ENCODE data around the gene C3orf18. TPM values are rescaled to one million over a fixed set of nuclear protein-coding genes. Genes with fewer than 3 reads are reported as not detected.

C3orf18 gene
- total and polyA plus RNA-seq, 2 experiments from 2014 or later: 2.4 to 7.7 TPM

GRCh38 chr3:50616003-50616769 is 48.6 kb upstream of the C3orf18 start:
- peaks cover 20% of the 10 kb centered on the region for H3K4me1 Mint-ChIP-seq
- no peak overlapping the region for H3K27ac ChIP-seq (ENCODE audit: low read depth)
- H3K4me3 ChIP-seq: peak overlapping the region; percentile 87
- peaks cover 6% of the 10 kb centered on the region for H4K20me1 ChIP-seq (replicated peaks; ENCODE audit: insufficient read depth)
- H3K4me3 Mint-ChIP-seq: peak overlapping the region; percentile 75
- H3K4me1 ChIP-seq (ENCODE audit: insufficient read depth): peaks cover 20% of the 10 kb centered on the region
- peak; percentile 95 for DNase-seq (ENCODE audit: low spot score)
- no peaks in the 10 kb centered on the region for H3K9me2 ChIP-seq (ENCODE audit: insufficient read depth)
- H3K4me2 ChIP-seq: peak overlapping the region; percentile 100
- peak overlapping the region; percentile 98 for H2AFZ ChIP-seq
- TF ChIP-seq CTCF (conservative IDR thresholded peaks at IDR 0.05; ENCODE audit: low read depth in 2 of 2): peak; percentile 94 to 100
- TF ChIP-seq ZNF331 (CRISPR knock-in tag; IDR thresholded peaks at IDR 0.05; ENCODE audit: low read depth): no peak
- H3K36me3 Mint-ChIP-seq (ENCODE audit: low read depth): peaks cover 8% of the 10 kb centered on the region; the same call in 2 of the 3 replicates
- peaks cover 14% of the 10 kb centered on the region for H3K79me2 ChIP-seq (replicated peaks; ENCODE audit: insufficient read depth)
- H3K36me3 ChIP-seq (ENCODE audit: insufficient read depth): no peaks in the 10 kb centered on the region
- H3K27me3 ChIP-seq (ENCODE audit: insufficient read depth): peaks cover 26% of the 10 kb centered on the region
- peaks cover 36% of the 10 kb centered on the region for H3K27me3 Mint-ChIP-seq (ENCODE audit: insufficient read depth, low read depth, poor library complexity)
- no peak overlapping the region for H3K27ac Mint-ChIP-seq
- peaks cover 14% of the 10 kb centered on the region for H3F3A ChIP-seq (replicated peaks; ENCODE audit: low read depth)
- peak; percentile 38 for ATAC-seq
- H3K9me3 Mint-ChIP-seq: no peaks in the 10 kb centered on the region

DNA sequence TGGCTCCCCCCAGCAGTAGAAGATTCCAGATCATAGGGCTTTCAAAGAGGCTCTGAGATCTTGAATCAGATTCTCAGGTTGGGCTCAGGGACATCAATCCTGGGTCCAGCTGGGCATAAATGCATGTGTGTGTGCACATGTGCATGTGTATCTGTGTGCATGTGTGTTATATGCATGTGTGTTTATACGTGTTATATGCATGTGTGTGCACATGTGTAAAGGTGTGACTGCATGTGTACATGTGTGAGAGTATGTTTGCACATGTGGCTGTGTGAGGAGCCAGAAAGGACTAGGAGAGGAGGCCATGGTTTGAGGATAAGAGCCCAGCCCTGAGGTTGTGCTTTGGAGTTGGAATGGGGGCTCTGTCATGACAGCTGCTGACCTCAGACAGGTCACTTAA is 47.6 kb upstream of the C3orf18 start:
- Mint-ChIP-seq H3K4me1 (peaks cover 24% of the 10 kb centered on the region), H3K36me3 (ENCODE audit: low read depth) (peaks cover under 1% of the 10 kb centered on the region; the same call in 1 of the 3 replicates), H3K9me3 (no peaks in the 10 kb centered on the region), H3K27me3 (ENCODE audit: insufficient read depth, low read depth, poor library complexity) (peaks cover 46% of the 10 kb centered on the region), H3K27ac (no peak overlapping the region), H3K4me3 (no peak overlapping the region; the same call in 2 of the 3 replicates)
- H3K4me1 ChIP-seq (ENCODE audit: insufficient read depth): peaks cover 20% of the 10 kb centered on the region
- no peak for DNase-seq (ENCODE audit: low spot score)
- no peaks in the 10 kb centered on the region for H3K36me3 ChIP-seq (ENCODE audit: insufficient read depth)
- H3K4me3 ChIP-seq: no peak overlapping the region
- no peak overlapping the region for H3K4me2 ChIP-seq
- peaks cover 6% of the 10 kb centered on the region for H4K20me1 ChIP-seq (replicated peaks; ENCODE audit: insufficient read depth)
- H3K27me3 ChIP-seq (ENCODE audit: insufficient read depth): peaks cover 36% of the 10 kb centered on the region
- ATAC-seq: no peak
- H3K79me2 ChIP-seq (replicated peaks; ENCODE audit: insufficient read depth): peaks cover 14% of the 10 kb centered on the region
- no peaks in the 10 kb centered on the region for H3K9me2 ChIP-seq (ENCODE audit: insufficient read depth)
- no peak overlapping the region for H2AFZ ChIP-seq
- H3F3A ChIP-seq (replicated peaks; ENCODE audit: low read depth): peaks cover 14% of the 10 kb centered on the region
- H3K27ac ChIP-seq (ENCODE audit: low read depth): no peak overlapping the region
- TF ChIP-seq, protein P1, sequence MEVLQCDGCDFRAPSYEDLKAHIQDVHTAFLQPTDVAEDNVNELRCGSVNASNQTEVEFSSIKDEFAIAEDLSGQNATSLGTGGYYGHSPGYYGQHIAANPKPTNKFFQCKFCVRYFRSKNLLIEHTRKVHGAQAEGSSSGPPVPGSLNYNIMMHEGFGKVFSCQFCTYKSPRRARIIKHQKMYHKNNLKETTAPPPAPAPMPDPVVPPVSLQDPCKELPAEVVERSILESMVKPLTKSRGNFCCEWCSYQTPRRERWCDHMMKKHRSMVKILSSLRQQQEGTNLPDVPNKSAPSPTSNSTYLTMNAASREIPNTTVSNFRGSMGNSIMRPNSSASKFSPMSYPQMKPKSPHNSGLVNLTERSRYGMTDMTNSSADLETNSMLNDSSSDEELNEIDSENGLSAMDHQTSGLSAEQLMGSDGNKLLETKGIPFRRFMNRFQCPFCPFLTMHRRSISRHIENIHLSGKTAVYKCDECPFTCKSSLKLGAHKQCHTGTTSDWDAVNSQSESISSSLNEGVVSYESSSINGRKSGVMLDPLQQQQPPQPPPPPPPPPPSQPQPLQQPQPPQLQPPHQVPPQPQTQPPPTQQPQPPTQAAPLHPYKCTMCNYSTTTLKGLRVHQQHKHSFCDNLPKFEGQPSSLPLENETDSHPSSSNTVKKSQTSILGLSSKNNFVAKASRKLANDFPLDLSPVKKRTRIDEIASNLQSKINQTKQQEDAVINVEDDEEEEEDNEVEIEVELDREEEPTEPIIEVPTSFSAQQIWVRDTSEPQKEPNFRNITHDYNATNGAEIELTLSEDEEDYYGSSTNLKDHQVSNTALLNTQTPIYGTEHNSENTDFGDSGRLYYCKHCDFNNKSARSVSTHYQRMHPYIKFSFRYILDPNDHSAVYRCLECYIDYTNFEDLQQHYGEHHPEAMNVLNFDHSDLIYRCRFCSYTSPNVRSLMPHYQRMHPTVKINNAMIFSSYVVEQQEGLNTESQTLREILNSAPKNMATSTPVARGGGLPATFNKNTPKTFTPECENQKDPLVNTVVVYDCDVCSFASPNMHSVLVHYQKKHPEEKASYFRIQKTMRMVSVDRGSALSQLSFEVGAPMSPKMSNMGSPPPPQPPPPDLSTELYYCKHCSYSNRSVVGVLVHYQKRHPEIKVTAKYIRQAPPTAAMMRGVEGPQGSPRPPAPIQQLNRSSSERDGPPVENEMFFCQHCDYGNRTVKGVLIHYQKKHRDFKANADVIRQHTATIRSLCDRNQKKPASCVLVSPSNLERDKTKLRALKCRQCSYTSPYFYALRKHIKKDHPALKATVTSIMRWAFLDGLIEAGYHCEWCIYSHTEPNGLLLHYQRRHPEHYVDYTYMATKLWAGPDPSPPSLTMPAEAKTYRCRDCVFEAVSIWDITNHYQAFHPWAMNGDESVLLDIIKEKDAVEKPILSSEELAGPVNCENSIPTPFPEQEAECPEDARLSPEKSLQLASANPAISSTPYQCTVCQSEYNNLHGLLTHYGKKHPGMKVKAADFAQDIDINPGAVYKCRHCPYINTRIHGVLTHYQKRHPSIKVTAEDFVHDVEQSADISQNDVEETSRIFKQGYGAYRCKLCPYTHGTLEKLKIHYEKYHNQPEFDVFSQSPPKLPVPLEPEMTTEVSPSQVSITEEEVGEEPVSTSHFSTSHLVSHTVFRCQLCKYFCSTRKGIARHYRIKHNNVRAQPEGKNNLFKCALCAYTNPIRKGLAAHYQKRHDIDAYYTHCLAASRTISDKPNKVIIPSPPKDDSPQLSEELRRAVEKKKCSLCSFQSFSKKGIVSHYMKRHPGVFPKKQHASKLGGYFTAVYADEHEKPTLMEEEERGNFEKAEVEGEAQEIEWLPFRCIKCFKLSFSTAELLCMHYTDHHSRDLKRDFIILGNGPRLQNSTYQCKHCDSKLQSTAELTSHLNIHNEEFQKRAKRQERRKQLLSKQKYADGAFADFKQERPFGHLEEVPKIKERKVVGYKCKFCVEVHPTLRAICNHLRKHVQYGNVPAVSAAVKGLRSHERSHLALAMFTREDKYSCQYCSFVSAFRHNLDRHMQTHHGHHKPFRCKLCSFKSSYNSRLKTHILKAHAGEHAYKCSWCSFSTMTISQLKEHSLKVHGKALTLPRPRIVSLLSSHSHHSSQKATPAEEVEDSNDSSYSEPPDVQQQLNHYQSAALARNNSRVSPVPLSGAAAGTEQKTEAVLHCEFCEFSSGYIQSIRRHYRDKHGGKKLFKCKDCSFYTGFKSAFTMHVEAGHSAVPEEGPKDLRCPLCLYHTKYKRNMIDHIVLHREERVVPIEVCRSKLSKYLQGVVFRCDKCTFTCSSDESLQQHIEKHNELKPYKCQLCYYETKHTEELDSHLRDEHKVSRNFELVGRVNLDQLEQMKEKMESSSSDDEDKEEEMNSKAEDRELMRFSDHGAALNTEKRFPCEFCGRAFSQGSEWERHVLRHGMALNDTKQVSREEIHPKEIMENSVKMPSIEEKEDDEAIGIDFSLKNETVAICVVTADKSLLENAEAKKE (CRISPR knock-in tag; IDR thresholded peaks at IDR 0.05): no peak
- TF ChIP-seq CTCF (conservative IDR thresholded peaks at IDR 0.05; ENCODE audit: low read depth in 2 of 2): no peak
- TF ChIP-seq ZNF114 (CRISPR knock-in tag; IDR thresholded peaks at IDR 0.05): no peak
- no peak for TF ChIP-seq JUNB (IDR thresholded peaks at IDR 0.05; ENCODE audit: unreplicated experiment)
- no peak for TF ChIP-seq POLR2AphosphoS5 (IDR thresholded peaks at IDR 0.05; ENCODE audit: low read depth)

All from GM23338 (cell line).